Ascending aorta (tissue), 2 donors: ENCODE results near the gene MARK3. TPM values are rescaled to one million over a fixed set of nuclear protein-coding genes. Genes with fewer than 3 reads are reported as not detected.

Experiments
- DNase-seq, 2 donors: peaks; one replicate each; pipeline ENCODE4 v3.0.0-alpha.2; 2019; ENCODE audit warnings: low spot score in 2 of 2
- H3K27ac ChIP-seq, 2 donors: fragments of 200-600 bp; sonication (generic); one replicate each; pipeline ENCODE4 v1.5.1; 2016 to 2017; ENCODE audit warnings: mild to moderate bottlenecking in 1 of 2
- H3K27me3 ChIP-seq: fragments of 200-600 bp; sonication (generic); one replicate; pipeline ENCODE4 v1.5.1; 2017
- H3K36me3 ChIP-seq, 2 donors: fragments of 200-600 bp; sonication (generic); one replicate each; pipeline ENCODE4 v1.5.1; 2016
- H3K4me1 ChIP-seq, 2 donors: fragments of 200-600 bp; sonication (generic); one replicate each; pipeline ENCODE4 v1.5.1; 2016 to 2017; ENCODE audit warnings: mild to moderate bottlenecking in 1 of 2
- H3K4me3 ChIP-seq, 2 donors: fragments of 200-600 bp; sonication (generic); one replicate each; pipeline ENCODE4 v1.5.1; 2016 to 2017; ENCODE audit warnings: mild to moderate bottlenecking in 1 of 2
- H3K9me3 ChIP-seq, 2 donors: fragments of 200-600 bp; sonication (generic); one replicate each; pipeline ENCODE4 v1.5.1; 2016
- CTCF ChIP-seq, 3 experiments: fragments of 200-600 bp in 2 of 3; fragments of 450-650 bp in 1 of 3; sonication (generic) in 2 of 3; IDR thresholded peaks; one replicate each; pipeline ENCODE4 v1.5.1; 2016 to 2019; ENCODE audit warnings: antibody characterized with exemption in 3 of 3, mild to moderate bottlenecking in 1 of 3, moderate library complexity in 1 of 3
- intact Hi-C: fragments of 100-400 bp; cut with DNase I; formaldehyde crosslinking; loops from one replicate; pipeline ENCODE4 v1.15.1; 2023
- total RNA-seq: library from RNA; depleted of rRNA; stranded (reverse); fragments of >200 nt; gene quantifications from one replicate; pipeline ENCODE4 v1.1.0, GENCODE V29; 2016

Gene MARK3
- total RNA-seq, 1 donor from 2014 or later: 78.1 TPM

- intact Hi-C loops: no loop called here
- Histone ChIP-seq H3K4me1 (no peaks in the 10 kb centered on the region), H3K9me3 (peaks cover 0 to 10% of the 10 kb centered on the region in 2 donors), H3K27me3 (no peaks in the 10 kb centered on the region), H3K36me3 (no peaks in the 10 kb centered on the region), H3K27ac (no peak overlapping the region), H3K4me3 (no peak overlapping the region)
- no peak for TF ChIP-seq CTCF (IDR thresholded peaks at IDR 0.05)
- DNase-seq: no peak
Observed at GRCh38 chr14:103360548-103360947, 24.7 kb upstream of the MARK3 start.

DNA sequence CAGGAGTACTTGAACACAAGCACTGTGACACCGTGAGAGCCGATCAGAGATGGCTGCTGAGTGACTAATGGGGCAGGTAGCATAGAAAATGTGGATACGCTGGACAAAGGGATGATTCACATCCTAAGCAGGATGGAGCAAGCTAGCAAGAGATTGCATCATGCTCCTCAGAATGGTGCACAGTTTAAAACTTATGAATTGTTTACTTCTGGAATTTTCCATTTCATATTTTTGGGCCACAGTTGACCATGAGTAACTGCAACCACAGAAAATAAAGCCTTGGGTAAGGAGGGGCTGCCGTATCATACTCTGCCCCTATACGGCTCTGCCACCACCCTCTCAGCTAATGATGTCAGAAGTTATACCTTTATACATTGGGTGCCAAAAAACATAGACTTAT, 23.3 kb upstream of the MARK3 start:
- H3K36me3 ChIP-seq: no peaks in the 10 kb centered on the region
- TF ChIP-seq CTCF (IDR thresholded peaks at IDR 0.05): no peak
- no peak for DNase-seq
- peaks cover 0 to 10% of the 10 kb centered on the region in 2 donors for H3K9me3 ChIP-seq
- H3K27me3 ChIP-seq: no peaks in the 10 kb centered on the region
- no peaks in the 10 kb centered on the region for H3K4me1 ChIP-seq
- H3K4me3 ChIP-seq: no peak overlapping the region
- intact Hi-C loops: no loop called here
- H3K27ac ChIP-seq: no peak overlapping the region

GRCh38 chr14:103362780-103363179, 22.4 kb upstream of the MARK3 start:
- intact Hi-C loops: no loop called here
- peaks cover 0 to 10% of the 10 kb centered on the region in 2 donors for H3K9me3 ChIP-seq
- no peak overlapping the region for H3K4me3 ChIP-seq
- no peaks in the 10 kb centered on the region for H3K27me3 ChIP-seq
- no peak overlapping the region for H3K27ac ChIP-seq
- DNase-seq: no peak
- no peak for TF ChIP-seq CTCF (IDR thresholded peaks at IDR 0.05)
- H3K36me3 ChIP-seq: no peaks in the 10 kb centered on the region
- no peaks in the 10 kb centered on the region for H3K4me1 ChIP-seq

- no peak for TF ChIP-seq CTCF (IDR thresholded peaks at IDR 0.05)
- H3K27me3 ChIP-seq: no peaks in the 10 kb centered on the region
- intact Hi-C loops: no loop called here
- no peak overlapping the region for H3K4me3 ChIP-seq
- DNase-seq: no peak
- no peaks in the 10 kb centered on the region for H3K36me3 ChIP-seq
- H3K27ac ChIP-seq: no peak overlapping the region
- peaks cover 0 to 10% of the 10 kb centered on the region in 2 donors for H3K9me3 ChIP-seq
- no peaks in the 10 kb centered on the region for H3K4me1 ChIP-seq
Observed at GRCh38 chr14:103366741-103367140, 18.5 kb upstream of the MARK3 start.

GRCh38 chr14:103367995-103368394, 17.2 kb upstream of the MARK3 start:
- intact Hi-C loops: no loop called here
- peaks cover 0 to 4% of the 10 kb centered on the region in 2 donors for H3K9me3 ChIP-seq
- no peaks in the 10 kb centered on the region for H3K4me1 ChIP-seq
- H3K27me3 ChIP-seq: no peaks in the 10 kb centered on the region
- DNase-seq: no peak
- no peak overlapping the region for H3K27ac ChIP-seq
- TF ChIP-seq CTCF (IDR thresholded peaks at IDR 0.05): no peak
- H3K36me3 ChIP-seq: no peaks in the 10 kb centered on the region
- H3K4me3 ChIP-seq: no peak overlapping the region

DNA sequence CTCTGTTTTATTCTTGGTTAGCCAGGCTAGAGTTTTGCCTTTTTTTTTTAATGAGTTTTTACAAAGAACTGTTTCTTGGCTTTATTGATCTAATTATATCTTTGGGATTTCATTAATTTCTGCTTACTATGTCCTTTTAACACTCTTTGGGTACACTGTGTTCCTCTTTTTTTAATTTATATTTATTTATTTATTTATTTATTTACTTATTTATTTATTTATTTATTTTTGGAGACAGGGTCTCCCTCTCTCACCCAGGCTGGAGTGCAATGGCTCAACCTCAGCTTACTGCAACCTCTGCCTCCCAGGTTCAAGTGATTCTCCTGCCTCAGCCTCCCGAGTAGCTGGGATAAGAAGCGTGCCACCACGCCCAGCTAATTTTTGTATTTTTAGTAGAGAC, 15.1 kb upstream of the MARK3 start:
- Histone ChIP-seq H3K27ac (no peak overlapping the region), H3K36me3 (no peaks in the 10 kb centered on the region), H3K4me1 (no peaks in the 10 kb centered on the region), H3K9me3 (no peaks in the 10 kb centered on the region), H3K27me3 (no peaks in the 10 kb centered on the region), H3K4me3 (no peak overlapping the region)
- TF ChIP-seq CTCF (IDR thresholded peaks at IDR 0.05): no peak
- DNase-seq: no peak
- intact Hi-C loops: no loop called here
